Activated CD4-positive, alpha-beta T cell treated with anti-CD3 and anti-CD28 coated beads for 36 hours (primary cell): ENCODE results near the gene LCE2C. TPM values are rescaled to one million over a fixed set of nuclear protein-coding genes. Genes with fewer than 3 reads are reported as not detected.
"Not testable (repeated sequence)": the region's sequence is repeated elsewhere in the genome, so short reads cannot be mapped to it uniquely, and the experiment has no call there.

Experiments used
- ATAC-seq: fragments of 200-7000 bp; cut with Tn5 transposase; one replicate; pipeline ENCODE4 v1.10.0; 2021; ENCODE audit warnings: mild to moderate bottlenecking, moderate library complexity
- CTCF ChIA-PET: fragments of 350-600 bp; sonication (Branson Sonifier 250); formaldehyde crosslinking; loops from one replicate; lab custom pipeline; 2021; ENCODE audit warnings: antibody characterized with exemption; lab: Charles Lee
- POLR2A ChIA-PET: fragments of 350-600 bp; sonication (Branson Sonifier 250); formaldehyde crosslinking; loops from one replicate; lab custom pipeline; 2021; ENCODE audit warnings: antibody characterized with exemption, inconsistent platforms; lab: Charles Lee
- DNase-seq: peaks from one replicate; pipeline ENCODE4 v3.0.0-alpha.2; 2020
- H3K27ac Mint-ChIP-seq: one replicate; pipeline ENCODE4 v1.8.0; 2021; ENCODE audit warnings: mixed read lengths
- H3K27me3 Mint-ChIP-seq: one replicate; pipeline ENCODE4 v1.8.0; 2021; ENCODE audit warnings: mixed read lengths
- H3K36me3 Mint-ChIP-seq: one replicate; pipeline ENCODE4 v1.8.0; 2021; ENCODE audit warnings: low read depth, mixed read lengths
- H3K4me1 Mint-ChIP-seq: one replicate; pipeline ENCODE4 v1.8.0; 2021; ENCODE audit warnings: mixed read lengths
- H3K4me3 Mint-ChIP-seq: one replicate; pipeline ENCODE4 v1.8.0; 2021; ENCODE audit warnings: mild to moderate bottlenecking, moderate library complexity, mixed read lengths
- H3K9me3 Mint-ChIP-seq: one replicate; pipeline ENCODE4 v1.8.0; 2021; ENCODE audit warnings: low read depth, mixed read lengths
- intact Hi-C, 2 experiments: fragments of 100-400 bp; cut with DNase I in 1 of 2; cut with micrococcal nuclease in 1 of 2; formaldehyde crosslinking; loops; one replicate each; pipeline versions ENCODE4 v1.14.2 to v1.15.1; 2022 to 2024; cut with DNase I, micrococcal nuclease
- total RNA-seq, 2 experiments: library from RNA; stranded (reverse); gene quantifications; one replicate each; pipeline ENCODE4 v1.2.3, GENCODE V29; 2021

The LCE2C gene
- total RNA-seq = not detected

- H3K36me3 Mint-ChIP-seq, DNase-seq, H3K9me3 Mint-ChIP-seq, H3K4me3 Mint-ChIP-seq, ATAC-seq, CTCF ChIA-PET, intact Hi-C loops, H3K4me1 Mint-ChIP-seq, H3K27ac Mint-ChIP-seq, POLR2A ChIA-PET: not testable (repeated sequence)
- H3K27me3 Mint-ChIP-seq = peaks cover 19% of the 10 kb centered on the region
These were observed at the start of gene LCE2C for GRCh38 chr1:152674983-152675382. LCE2C (plus strand) TSS chr1:152675279; CDS start chr1:152676016, 737 bp downstream.

- ATAC-seq = no peak
- POLR2A ChIA-PET = no interaction called here
- CTCF ChIA-PET = no interaction called here
- DNase-seq = no peak
- H3K36me3 Mint-ChIP-seq = no peaks in the 10 kb centered on the region
- H3K4me3 Mint-ChIP-seq = no peak overlapping the region
- intact Hi-C loops = no loop called here
- H3K27ac Mint-ChIP-seq = no peak overlapping the region
- peaks cover 18% of the 10 kb centered on the region for H3K27me3 Mint-ChIP-seq
- no peaks in the 10 kb centered on the region for H3K9me3 Mint-ChIP-seq
- H3K4me1 Mint-ChIP-seq = peaks cover 6% of the 10 kb centered on the region
These were observed 48.3 kb upstream of the LCE2C start for GRCh38 chr1:152626744-152627143.

GRCh38 chr1:152630596-152630995 is 44.5 kb upstream of the LCE2C start:
- ATAC-seq = no peak

GRCh38 chr1:152640351-152640750 is 34.7 kb upstream of the LCE2C start:
- ATAC-seq = no peak
- ChIA-PET CTCF (interaction anchor here (1.2 to 1.3 kb wide), 2 partner anchors 12 to 14 kb away, joined by 3 read pairs; no protein-coding TSS in a partner anchor), POLR2A (no interaction called here)
- H3K27ac Mint-ChIP-seq = no peak overlapping the region
- intact Hi-C loops = no loop called here
- no peak for DNase-seq
- H3K36me3 Mint-ChIP-seq = no peaks in the 10 kb centered on the region
- H3K4me3 Mint-ChIP-seq = no peak overlapping the region
- H3K4me1 Mint-ChIP-seq = no peaks in the 10 kb centered on the region
- H3K9me3 Mint-ChIP-seq = no peaks in the 10 kb centered on the region
- peaks cover 12% of the 10 kb centered on the region for H3K27me3 Mint-ChIP-seq

More at GRCh38 chr1:152630596-152630995, 44.5 kb upstream of the LCE2C start:
- CTCF ChIA-PET = no interaction called here
- no peaks in the 10 kb centered on the region for H3K9me3 Mint-ChIP-seq
- H3K4me3 Mint-ChIP-seq = no peak overlapping the region
- H3K27ac Mint-ChIP-seq = no peak overlapping the region
- intact Hi-C loops = no loop called here
- no peaks in the 10 kb centered on the region for H3K36me3 Mint-ChIP-seq
- peaks cover 13% of the 10 kb centered on the region for H3K27me3 Mint-ChIP-seq
- POLR2A ChIA-PET = no interaction called here
- no peaks in the 10 kb centered on the region for H3K4me1 Mint-ChIP-seq
- no peak for DNase-seq

GRCh38 chr1:152643945-152644344 is 31.1 kb upstream of the LCE2C start:
- no peak for DNase-seq
- no peak for ATAC-seq
- ChIA-PET CTCF (interaction anchor here (0.6 to 4.4 kb wide), 4 partner anchors 10 to 100 kb away, joined by 3 to 21 read pairs (median 4); no protein-coding TSS in a partner anchor), POLR2A (no interaction called here)
- H3K27ac Mint-ChIP-seq = no peak overlapping the region
- no peaks in the 10 kb centered on the region for H3K4me1 Mint-ChIP-seq
- H3K36me3 Mint-ChIP-seq = no peaks in the 10 kb centered on the region
- intact Hi-C loops = no loop called here
- H3K9me3 Mint-ChIP-seq = no peaks in the 10 kb centered on the region
- peaks cover 16% of the 10 kb centered on the region for H3K27me3 Mint-ChIP-seq
- no peak overlapping the region for H3K4me3 Mint-ChIP-seq

- Mint-ChIP-seq H3K9me3 (no peaks in the 10 kb centered on the region), H3K4me1 (no peaks in the 10 kb centered on the region), H3K27me3 (peaks cover 19% of the 10 kb centered on the region), H3K36me3 (no peaks in the 10 kb centered on the region), H3K27ac (no peak overlapping the region), H3K4me3 (no peak overlapping the region)
- intact Hi-C loops = no loop called here
- DNase-seq (no peak), ATAC-seq (no peak)
- CTCF ChIA-PET = interaction anchor here (1.3 to 4.4 kb wide), 2 partner anchors 8 to 12 kb away, joined by 4 to 21 read pairs; no protein-coding TSS in a partner anchor
- POLR2A ChIA-PET = no interaction called here
These were observed 29.9 kb upstream of the LCE2C start for GRCh38 chr1:152645146-152645545.

GRCh38 chr1:152646656-152647055 is 28.4 kb upstream of the LCE2C start:
- Mint-ChIP-seq H3K27ac (no peak overlapping the region), H3K27me3 (peaks cover 20% of the 10 kb centered on the region), H3K4me3 (no peak overlapping the region), H3K36me3 (no peaks in the 10 kb centered on the region), H3K4me1 (no peaks in the 10 kb centered on the region), H3K9me3 (no peaks in the 10 kb centered on the region)
- ATAC-seq = no peak
- no peak for DNase-seq
- ChIA-PET POLR2A (no interaction called here), CTCF (no interaction called here)
- intact Hi-C loops = no loop called here

GRCh38 chr1:152654110-152654509 is 21.0 kb upstream of the LCE2C start:
- Mint-ChIP-seq H3K9me3 (no peaks in the 10 kb centered on the region), H3K4me1 (peaks cover 1% of the 10 kb centered on the region), H3K27ac (no peak overlapping the region), H3K27me3 (peaks cover 19% of the 10 kb centered on the region), H3K36me3 (no peaks in the 10 kb centered on the region), H3K4me3 (no peak overlapping the region)
- peak; percentile 55 for ATAC-seq
- POLR2A ChIA-PET = interaction anchor here (0.7 kb wide), 1 partner anchor 309 kb away, joined by 3 read pairs; no protein-coding TSS in a partner anchor
- intact Hi-C loops = loop anchor here (1.0 to 10.0 kb wide), 5 partner anchors 216 to 571 kb away; partner anchors contain the start of gene SMCP (in 1 of the 2)
- CTCF ChIA-PET = interaction anchor here (0.5 to 2.7 kb wide), 14 partner anchors 10 to 567 kb away, joined by 3 to 21 read pairs (median 4); partner anchors contain the start of gene LCE2D
- DNase-seq = peak; percentile 78

GRCh38 chr1:152656459-152656858 is 18.6 kb upstream of the LCE2C start:
- no peak for DNase-seq

GRCh38 chr1:152657677-152658076 is 17.4 kb upstream of the LCE2C start:
- no peaks in the 10 kb centered on the region for H3K36me3 Mint-ChIP-seq
- no peak for DNase-seq
- peaks cover 14% of the 10 kb centered on the region for H3K27me3 Mint-ChIP-seq
- no peak for ATAC-seq
- POLR2A ChIA-PET = no interaction called here
- intact Hi-C loops = loop anchor here in 1 of 2 experiments (10.0 kb wide), 2 partner anchors 217 to 567 kb away; partner anchors contain the start of gene SMCP
- CTCF ChIA-PET = no interaction called here
- H3K4me1 Mint-ChIP-seq = peaks cover 1% of the 10 kb centered on the region
- no peak overlapping the region for H3K4me3 Mint-ChIP-seq
- H3K27ac Mint-ChIP-seq = no peak overlapping the region
- no peaks in the 10 kb centered on the region for H3K9me3 Mint-ChIP-seq

More at GRCh38 chr1:152656459-152656858, 18.6 kb upstream of the LCE2C start:
- Mint-ChIP-seq H3K27ac (no peak overlapping the region), H3K27me3 (peaks cover 11% of the 10 kb centered on the region), H3K36me3 (no peaks in the 10 kb centered on the region), H3K4me1 (peaks cover 1% of the 10 kb centered on the region), H3K9me3 (no peaks in the 10 kb centered on the region), H3K4me3 (no peak overlapping the region)
- intact Hi-C loops = loop anchor here in 1 of 2 experiments (10.0 kb wide), 2 partner anchors 218 to 568 kb away; partner anchors contain the start of gene SMCP
- no peak for ATAC-seq
- ChIA-PET CTCF (interaction anchor here (1.2 kb wide), 1 partner anchor 164 kb away, joined by 4 read pairs; no protein-coding TSS in a partner anchor), POLR2A (no interaction called here)

GRCh38 chr1:152658649-152659048 is 16.4 kb upstream of the LCE2C start:
- ChIA-PET CTCF (no interaction called here), POLR2A (no interaction called here)
- ATAC-seq (no peak), DNase-seq (no peak)
- H3K27me3 Mint-ChIP-seq = peaks cover 16% of the 10 kb centered on the region
- peaks cover 1% of the 10 kb centered on the region for H3K4me1 Mint-ChIP-seq
- H3K36me3 Mint-ChIP-seq = no peaks in the 10 kb centered on the region
- no peaks in the 10 kb centered on the region for H3K9me3 Mint-ChIP-seq
- H3K4me3 Mint-ChIP-seq = no peak overlapping the region
- intact Hi-C loops = loop anchor here in 1 of 2 experiments (10.0 kb wide), 2 partner anchors 216 to 566 kb away; partner anchors contain the start of gene SMCP
- H3K27ac Mint-ChIP-seq = no peak overlapping the region

GRCh38 chr1:152663098-152663497 is 12.0 kb upstream of the LCE2C start, which contains the start of gene LCE2D:
LCE2D (plus strand) TSS chr1:152663380; CDS start chr1:152664106, 726 bp downstream.
- CTCF ChIA-PET = interaction anchor here (3.4 kb wide), 1 partner anchor 9 kb away, joined by 13 read pairs; no protein-coding TSS in a partner anchor
- Mint-ChIP-seq H3K27ac (no peak within 1 kb of the TSS), H3K4me3 (no peak within 1 kb of the TSS), H3K36me3 (no peaks in the 10 kb centered on the region), H3K27me3 (peaks cover 24% of the 10 kb centered on the region), H3K9me3 (no peaks in the 10 kb centered on the region), H3K4me1 (no peaks in the 10 kb centered on the region)
- no peak for DNase-seq
- POLR2A ChIA-PET = no interaction called here
- intact Hi-C loops = no loop called here
- ATAC-seq = no peak
